NCI-H446 (cell line): Measurements from ENCODE around the gene WDR43.

Experiments used
- DNase-seq, 2 experiments: peaks; one replicate each; lab custom pipeline; 2025; lab: John Stamatoyannopoulos, UW

The WDR43 gene

GRCh38 chr2:28908172-28908571 is 13.7 kb downstream of the WDR43 start:
- DNase-seq, result no peak

GRCh38 chr2:28909655-28910353 is 15.3 kb downstream of the WDR43 start:
- DNase-seq, result no peak

- no peak for DNase-seq
Measured at GRCh38 chr2:28915939-28916338, 21.5 kb downstream of the WDR43 start.

GRCh38 chr2:28926847-28927246 is 32.4 kb downstream of the WDR43 start:
- no peak for DNase-seq

- no peak for DNase-seq
Measured at GRCh38 chr2:28927469-28927868, 33.0 kb downstream of the WDR43 start.

GRCh38 chr2:28927878-28928277 is 33.4 kb downstream of the WDR43 start:
- no peak for DNase-seq

- no peak for DNase-seq
Measured at GRCh38 chr2:28929581-28929980, 35.1 kb downstream of the WDR43 start.

- no peak for DNase-seq
Measured at GRCh38 chr2:28930205-28930604, 35.7 kb downstream of the WDR43 start.

GRCh38 chr2:28934769-28935168 is 40.3 kb downstream of the WDR43 start:
- no peak for DNase-seq

- no peak for DNase-seq
Measured at GRCh38 chr2:28941008-28941407, 46.5 kb downstream of the WDR43 start.

GRCh38 chr2:28944535-28945248 is 50.2 kb downstream of the WDR43 start:
- no peak for DNase-seq

GRCh38 chr2:28948160-28948559 is 53.7 kb downstream of the WDR43 start:
- DNase-seq, result no peak

GRCh38 chr2:28949190-28949589 is 54.7 kb downstream of the WDR43 start:
- DNase-seq, result no peak

- DNase-seq, result no peak
Measured at GRCh38 chr2:28949617-28950305, 55.3 kb downstream of the WDR43 start.

GRCh38 chr2:28950941-28951630 is 56.6 kb downstream of the WDR43 start:
- DNase-seq, result no peak

GRCh38 chr2:28951910-28952835 is 57.7 kb downstream of the WDR43 start:
- DNase-seq, result no peak

- no peak for DNase-seq
Measured at GRCh38 chr2:28952836-28953211, 58.4 kb downstream of the WDR43 start.

GRCh38 chr2:28955467-28955866 is 61.0 kb downstream of the WDR43 start:
- no peak for DNase-seq

GRCh38 chr2:28956415-28956826 is 62.0 kb downstream of the WDR43 start:
- no peak for DNase-seq

GRCh38 chr2:28956890-28957289 is 62.4 kb downstream of the WDR43 start:
- DNase-seq, result no peak

GRCh38 chr2:28958689-28959088 is 64.2 kb downstream of the WDR43 start:
- DNase-seq, result peak in 1 of 2 experiments; percentile 70
